GM19324 (cell line): ENCODE data around the gene BCL2.
A peak's percentile ranks its signal among the peaks of the same experiment; 100 is the strongest.

ENCODE experiments used
- ATAC-seq: cut with Tn5 transposase; IDR thresholded peaks from one replicate; pipeline ENCODE4 v1.9.1; 2021; ENCODE audit warnings: mild to moderate bottlenecking, moderate library complexity; ENCODE audit not compliant: unreplicated experiment, low FRiP score

Gene BCL2

DNA sequence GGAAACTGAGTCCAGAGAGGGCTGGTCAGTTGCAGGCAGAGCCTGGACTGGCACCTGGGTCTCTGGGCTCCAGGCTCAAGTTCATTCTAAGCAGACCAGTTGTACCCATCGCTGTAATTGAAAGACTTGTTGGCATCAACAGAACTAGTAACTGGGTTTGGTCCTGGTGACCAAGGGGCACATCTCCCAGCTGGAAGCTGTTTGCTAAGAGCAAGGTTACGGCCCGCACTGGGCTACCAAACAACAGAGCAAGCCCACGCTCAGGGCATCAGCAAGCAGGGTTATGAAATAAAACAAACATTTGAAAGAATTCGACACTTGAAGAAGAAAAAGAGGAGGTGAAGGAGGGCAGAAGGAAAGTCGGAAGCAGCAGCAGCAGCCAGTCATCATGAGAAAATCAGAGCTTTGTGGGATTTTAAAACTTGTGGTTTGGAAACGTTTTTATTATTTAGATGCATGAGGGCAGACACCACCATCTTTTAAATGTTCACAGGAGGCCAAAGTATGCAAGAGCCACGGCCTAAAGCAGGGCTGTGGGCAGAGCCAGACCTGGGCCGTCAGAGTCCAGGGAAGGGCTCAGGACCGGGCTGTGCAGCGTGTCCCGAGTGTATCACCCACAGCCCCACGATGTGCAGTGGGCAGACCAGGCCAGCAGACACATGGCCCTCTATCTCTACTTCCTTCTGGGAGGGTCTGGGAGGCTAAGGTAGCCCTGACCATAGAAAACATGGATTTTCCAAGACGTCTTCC lies 220.3 kb downstream of the BCL2 start:
- ATAC-seq: no peak

DNA sequence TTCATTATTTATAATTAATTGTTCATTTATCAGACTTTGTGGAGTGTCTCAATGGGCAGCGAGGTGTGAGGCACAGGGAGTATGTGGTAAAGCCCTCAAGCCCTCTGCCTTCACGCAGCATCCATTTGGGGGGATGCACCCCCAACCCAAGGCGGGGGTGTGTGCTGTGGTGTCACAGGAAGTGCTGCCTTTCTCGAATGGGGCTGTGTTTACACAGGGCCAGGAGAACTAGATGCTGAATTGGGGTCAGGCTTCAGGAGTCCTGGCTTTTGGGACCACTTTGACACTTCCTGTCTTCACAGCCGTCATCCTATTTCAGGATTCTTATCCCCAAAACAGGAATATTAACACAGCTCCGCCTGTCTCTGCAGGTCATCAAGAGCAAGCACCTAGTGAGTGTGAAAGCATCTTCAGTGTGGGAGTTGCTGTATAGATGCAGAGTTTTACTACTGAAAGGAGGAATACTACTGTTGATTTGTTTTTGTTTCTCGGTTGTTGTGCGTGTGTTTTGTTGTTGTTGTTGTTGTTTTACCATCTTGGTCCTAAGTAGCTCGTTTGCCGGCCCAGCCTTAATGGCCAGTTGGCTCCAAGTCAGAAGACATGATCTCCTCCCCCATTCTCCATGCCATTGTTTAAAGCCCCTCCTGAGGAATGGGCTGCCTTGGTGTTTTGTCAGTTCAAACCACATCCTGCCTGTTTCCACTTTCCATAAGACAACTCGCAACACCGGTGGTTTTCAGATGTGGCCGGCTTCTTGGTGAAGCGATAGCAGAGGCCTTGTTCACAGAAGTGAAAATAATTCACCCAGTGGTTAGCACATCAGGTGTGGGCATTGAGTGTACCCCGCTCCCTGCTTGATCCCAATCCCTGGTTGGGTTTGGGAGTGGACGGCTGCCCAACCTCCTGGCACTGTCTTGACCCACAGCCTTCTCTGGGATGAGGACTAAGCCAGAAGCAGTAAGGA lies 221.3 kb downstream of the BCL2 start:
- ATAC-seq: peak; percentile 74

- no peak for ATAC-seq
Observed at GRCh38 chr18:63097178-63097577, 222.4 kb downstream of the BCL2 start.

GRCh38 chr18:63096327-63096874 lies 223.2 kb downstream of the BCL2 start:
- no peak for ATAC-seq

DNA sequence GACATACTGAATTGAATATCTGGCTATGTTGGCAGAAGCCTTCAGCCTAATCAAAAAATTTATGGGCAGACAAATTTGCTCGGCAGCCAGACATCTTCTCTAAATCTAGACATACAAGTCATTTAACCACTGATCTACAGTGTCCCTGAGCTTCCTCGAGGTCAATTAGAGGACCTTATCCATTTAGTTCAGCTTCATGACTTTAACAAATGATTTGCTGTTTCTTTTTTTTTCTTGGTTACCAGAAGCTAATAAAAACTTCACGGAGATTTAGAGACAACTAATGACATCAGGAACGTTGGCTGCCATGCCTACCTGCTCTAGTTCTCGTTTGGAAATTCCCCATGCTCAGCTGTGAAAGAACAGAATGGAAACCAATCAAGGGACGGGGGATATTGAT lies 223.8 kb downstream of the BCL2 start:
- ATAC-seq: no peak

DNA sequence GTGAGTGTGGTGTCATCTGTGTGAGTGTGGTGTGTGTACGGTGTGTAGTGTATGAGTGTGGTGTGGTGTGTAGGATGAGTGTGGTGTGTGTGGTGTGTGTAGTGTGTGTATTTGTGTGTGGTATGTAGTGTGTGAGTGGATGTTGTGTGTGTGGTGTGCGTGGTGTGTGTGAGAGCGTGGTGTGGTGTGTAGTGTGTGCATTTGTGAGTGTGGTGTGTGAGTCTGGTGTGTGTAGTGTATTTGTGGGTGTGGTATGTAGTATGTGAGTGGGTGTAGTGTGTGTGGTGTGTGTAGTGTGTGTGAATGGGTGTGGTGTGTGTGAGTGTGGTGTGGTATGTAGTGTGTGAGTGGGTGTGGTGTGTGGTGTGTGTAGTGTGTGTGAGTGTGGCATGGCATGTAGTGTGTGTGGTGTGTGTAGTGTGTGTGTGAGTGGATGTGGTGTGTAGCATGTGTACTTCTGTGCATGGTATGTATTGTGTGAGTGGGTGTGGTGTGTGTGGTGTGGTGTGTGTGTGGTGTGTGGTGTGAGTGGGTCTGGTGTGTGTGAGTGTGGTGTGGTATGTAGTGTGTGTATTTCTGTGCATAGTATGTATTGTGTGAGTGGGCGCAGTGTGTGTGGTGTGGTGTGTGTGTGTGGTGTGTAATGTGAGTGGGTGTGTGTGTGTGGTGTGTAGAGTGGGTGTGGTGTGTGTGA lies 227.8 kb downstream of the BCL2 start:
- no peak for ATAC-seq

DNA sequence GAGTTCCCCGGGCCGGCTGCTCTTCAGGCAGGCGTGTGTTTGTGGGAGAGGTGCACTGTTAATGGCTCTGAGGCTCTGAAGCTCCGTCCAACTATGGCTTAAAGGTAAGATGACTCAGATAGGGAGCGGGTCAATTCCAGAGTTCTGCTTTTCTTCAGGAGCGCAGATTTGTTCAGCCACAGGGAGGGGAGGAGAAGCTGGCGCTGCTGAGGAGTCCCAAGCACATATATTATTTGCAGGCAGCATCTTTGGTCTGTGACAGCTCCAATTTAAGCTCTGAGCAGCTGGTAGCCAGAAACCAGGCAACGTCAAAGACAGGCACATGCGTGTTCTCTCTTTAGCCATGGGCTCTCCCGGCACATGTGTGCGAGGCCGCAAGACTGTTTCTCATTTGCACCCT lies 229.2 kb downstream of the BCL2 start:
- ATAC-seq: no peak

DNA sequence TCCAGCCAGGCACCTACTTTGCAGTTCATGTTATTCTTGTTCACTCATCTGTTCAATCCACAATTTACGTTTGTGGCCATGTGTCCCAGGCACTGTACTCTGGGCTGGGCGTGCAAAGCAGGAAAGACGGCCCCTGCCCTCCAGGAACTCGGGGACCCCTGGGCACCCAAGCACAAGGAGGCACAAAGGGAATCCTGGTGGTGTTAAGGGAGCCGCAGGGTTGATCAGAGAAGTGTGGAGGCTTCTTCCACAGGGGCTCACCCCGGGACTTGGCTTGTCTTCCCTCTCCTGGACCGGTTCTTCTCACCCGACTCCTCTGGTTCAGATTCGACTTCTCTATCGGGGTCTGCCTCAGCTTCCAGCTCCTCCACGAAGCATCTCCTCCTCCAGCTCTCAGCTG lies 230.5 kb downstream of the BCL2 start:
- ATAC-seq: no peak

DNA sequence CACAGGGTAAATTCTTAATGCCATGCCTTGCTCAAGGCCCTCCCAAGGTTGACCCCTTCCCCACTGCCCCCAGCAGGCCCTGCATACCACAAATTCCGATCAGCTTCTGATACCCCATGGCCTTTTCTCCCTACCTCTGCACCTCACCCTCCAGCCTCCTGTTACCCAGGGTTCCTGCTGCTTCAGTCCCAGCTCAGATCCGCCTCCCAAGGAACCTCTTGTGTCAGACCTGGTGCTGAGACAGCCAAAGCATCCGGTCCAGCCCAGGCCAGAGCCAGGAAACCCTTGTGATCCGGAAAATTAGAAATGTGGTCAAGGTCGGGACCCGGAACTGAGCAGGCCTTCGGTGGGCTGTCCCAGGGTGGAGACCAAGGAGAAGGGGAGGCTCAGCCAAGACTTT lies 231.3 kb downstream of the BCL2 start:
- ATAC-seq: no peak

DNA sequence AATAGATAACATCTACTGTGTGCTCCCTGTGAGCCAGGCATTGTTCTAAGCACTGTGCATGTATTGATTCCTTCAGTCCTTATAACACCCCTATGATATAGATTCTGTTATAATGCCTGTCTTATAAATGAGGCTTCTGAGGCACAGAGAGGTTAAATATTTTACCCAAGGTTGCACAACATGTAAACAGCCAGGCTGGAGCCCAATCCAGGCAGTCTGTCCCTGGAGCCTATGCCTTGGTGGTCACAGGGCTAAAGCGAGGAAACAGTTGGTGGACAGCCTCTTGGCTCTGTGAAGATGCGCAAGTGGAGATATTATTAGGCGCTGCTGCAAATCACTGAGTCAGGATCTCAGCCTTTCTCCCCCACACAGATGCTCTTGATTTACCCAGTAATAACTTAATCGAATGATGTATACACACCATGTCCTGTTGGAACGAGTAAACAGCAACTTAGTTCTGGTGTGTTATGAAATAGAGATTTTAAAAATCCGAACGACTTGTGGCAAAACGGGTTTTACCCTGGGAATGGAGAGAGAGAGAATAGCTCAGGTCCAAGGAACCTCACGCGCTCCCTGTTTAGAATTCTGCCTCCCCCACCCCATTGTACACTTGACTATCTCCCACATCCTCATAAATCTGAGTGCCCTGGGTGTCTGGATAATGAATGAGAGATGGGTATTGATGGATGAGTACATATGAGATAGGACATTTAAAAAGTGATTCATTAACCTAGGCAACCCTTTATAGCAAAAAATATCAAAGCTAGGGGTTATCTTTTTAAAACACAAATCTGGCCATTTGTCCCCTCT lies 231.9 kb downstream of the BCL2 start:
- ATAC-seq: no peak

- no peak for ATAC-seq
Observed at GRCh38 chr18:63085611-63086010, 234.0 kb downstream of the BCL2 start.

GRCh38 chr18:63084219-63084618 lies 235.3 kb downstream of the BCL2 start:
- ATAC-seq: no peak

- no peak for ATAC-seq
Observed at GRCh38 chr18:63083555-63083954, 236.0 kb downstream of the BCL2 start.

- no peak for ATAC-seq
Observed at GRCh38 chr18:63083020-63083531, 236.5 kb downstream of the BCL2 start.

DNA sequence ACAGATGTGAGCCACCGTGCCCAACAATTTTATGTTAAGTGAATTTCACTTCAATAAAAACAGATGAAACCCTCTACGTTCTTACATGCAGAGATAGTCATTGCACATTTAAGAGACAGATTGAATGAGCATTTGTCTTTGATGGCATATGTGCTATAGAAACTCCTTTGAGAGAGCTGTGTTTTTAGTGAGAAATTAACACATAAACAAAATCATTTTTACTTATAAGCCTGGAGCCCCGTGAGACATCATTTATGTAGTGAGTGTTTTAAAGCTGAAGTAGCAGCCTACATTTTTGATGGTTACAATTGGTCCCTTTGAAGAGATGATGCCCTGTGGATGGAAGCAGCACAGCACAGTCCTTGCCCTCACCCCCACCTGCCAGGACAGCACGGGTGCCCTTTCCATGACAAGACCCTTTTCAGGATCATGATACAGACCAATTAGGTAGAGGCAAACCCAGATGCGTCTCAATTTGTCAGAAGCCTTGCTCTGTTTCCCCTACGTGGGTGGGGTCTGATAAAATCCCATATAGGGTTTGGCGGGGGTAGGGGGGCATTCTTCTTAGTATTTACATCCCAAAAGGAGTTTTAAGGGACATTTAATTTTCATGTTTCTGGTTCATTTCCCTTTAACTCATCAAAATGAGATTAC lies 237.1 kb downstream of the BCL2 start:
- ATAC-seq: no peak

DNA sequence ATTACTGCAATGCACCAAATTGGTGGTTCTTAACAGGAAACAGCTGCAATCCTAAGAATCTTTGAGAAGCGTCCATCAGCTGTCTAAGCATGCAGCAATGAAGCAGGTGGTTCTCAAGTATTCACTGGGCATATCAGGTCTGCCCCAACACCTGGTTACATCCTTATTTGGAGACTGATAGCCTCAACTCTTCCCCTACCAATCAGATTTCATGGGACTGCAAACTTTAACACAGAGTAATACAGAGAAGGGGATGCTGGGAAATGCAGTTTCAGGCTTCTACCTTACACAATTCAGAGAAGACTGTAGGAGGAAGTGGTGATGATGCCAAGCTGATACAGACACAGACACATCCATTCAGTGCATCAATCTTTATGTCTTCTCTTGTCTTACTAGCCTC lies 240.5 kb downstream of the BCL2 start:
- no peak for ATAC-seq

- ATAC-seq: peak; percentile 83
Observed at GRCh38 chr18:63078471-63078870, 241.1 kb downstream of the BCL2 start.

DNA sequence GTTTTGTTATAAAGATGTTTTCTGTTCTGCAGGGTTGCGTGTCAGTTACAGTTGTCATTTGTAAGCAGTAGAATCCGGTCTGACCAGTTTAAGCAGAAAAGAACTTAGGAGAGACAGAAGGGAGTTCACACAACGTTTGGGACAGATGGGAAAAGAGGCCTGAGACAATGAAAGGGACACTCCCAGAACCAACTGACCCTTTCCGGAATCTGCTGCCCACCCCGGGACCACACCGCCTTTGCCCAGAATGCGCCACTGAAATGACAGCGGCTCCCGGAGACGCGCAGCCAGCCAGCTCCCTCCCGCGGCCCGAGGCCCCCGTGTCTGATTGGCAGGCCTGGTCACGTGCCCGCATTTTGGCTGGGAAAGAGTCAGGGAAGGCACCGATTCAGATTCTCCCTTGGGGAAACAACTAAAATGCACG lies 244.6 kb downstream of the BCL2 start:
- ATAC-seq: no peak

DNA sequence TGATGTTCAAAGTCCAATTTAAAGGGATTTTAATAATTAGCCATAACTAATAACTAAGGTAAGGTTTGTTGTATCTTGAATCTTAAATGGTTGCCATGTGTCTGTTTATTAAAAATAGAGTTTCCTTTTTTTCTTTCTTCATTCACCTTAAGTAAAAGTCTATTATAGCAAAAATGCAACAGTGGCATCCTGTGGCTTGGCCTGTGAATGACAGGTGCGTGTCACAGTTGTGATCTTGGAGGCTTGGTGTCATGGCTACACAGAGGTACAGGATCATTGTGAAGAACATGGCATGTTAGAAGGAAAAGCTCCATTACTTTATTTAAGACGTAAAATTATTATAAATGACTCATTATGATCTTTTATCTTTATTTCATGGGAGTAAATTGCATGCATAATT lies 246.1 kb downstream of the BCL2 start:
- no peak for ATAC-seq
